Right cardiac atrium (tissue), 5 donors: ENCODE results near the gene MAD1L1. TPM values are rescaled to one million over a fixed set of nuclear protein-coding genes. Genes with fewer than 3 reads are reported as not detected.
"Not testable (repeated sequence)": the region's sequence is repeated elsewhere in the genome, so short reads cannot be mapped to it uniquely, and the experiment has no call there.

Experiments used
- ATAC-seq, 2 donors: fragments of 200-7000 bp; cut with Tn5 transposase; one replicate each; pipeline versions ENCODE4 v1.8.0 to v1.9.1; 2020; ENCODE audit warnings: moderate library complexity in 2 of 2, mild to moderate bottlenecking in 1 of 2
- DNase-seq, 3 donors: peaks; one replicate each; pipeline ENCODE4 v3.0.0-alpha.2; 2020
- H3K27ac ChIP-seq: one replicate; pipeline ENCODE4 v1.5.1; 2013; ENCODE audit warnings: mild to moderate bottlenecking, low read length, control low read depth, moderate library complexity
- H3K27me3 ChIP-seq: one replicate; pipeline ENCODE4 v1.6.1; 2013; ENCODE audit not compliant: control insufficient read depth, insufficient read depth
- H3K4me1 ChIP-seq: one replicate; pipeline ENCODE4 v1.6.1; 2013; ENCODE audit warnings: low read length; ENCODE audit not compliant: control insufficient read depth, insufficient read depth
- H3K4me3 ChIP-seq: one replicate; pipeline ENCODE4 v1.5.1; 2013; ENCODE audit warnings: low read length, control low read depth
- H3K9me3 ChIP-seq: one replicate; pipeline ENCODE4 v1.6.1; 2013; ENCODE audit warnings: low read length; ENCODE audit not compliant: control insufficient read depth
- WGBS: extraction: QIAGEN DNeasy Blood & Tissue Kit; methylation state at CpG from one replicate; pipeline ENCODE4 v1.1.7; 2013; 5-methylcytosine and 5-hydroxymethylcytosine counted together
- intact Hi-C, 4 donors: fragments of 100-400 bp; cut with DNase I; formaldehyde crosslinking; loops; one replicate each; pipeline versions ENCODE4 v1.11.0 to v1.14.0; 2022 to 2023
- polyA plus RNA-seq: library from polyadenylated mRNA; stranded (reverse); fragments of 200-250 nt; gene quantifications from one replicate; pipeline ENCODE4 v1.2.3, GENCODE V29; 2013
- total RNA-seq, 4 donors: library from RNA; stranded (reverse); fragmentation: NEBNext Ultra II Directional; extraction: Animal tissue kit (Norgen Biotek cat#: 25700); gene quantifications; one replicate each; pipeline ENCODE4 v1.2.1, GENCODE V29; 2021
- donor health status: healthy with polysubstance abuse.
- donor health status: DM: no; HTN: yes; CAD: no.
- donor health status: DM: no; HTN: no; CAD: no.
- donor health status: DM: no; HTN: yes; CAD: no; lungs with severe emphysema.
- donor health status: DM: yes; HTN: yes; CAD: no.

Gene MAD1L1
- total and polyA plus RNA-seq, 5 donors = 15.3 to 41.0 (median 33.7) TPM

- H3K4me1 ChIP-seq = no peaks in the 10 kb centered on the region
- H3K9me3 ChIP-seq = no peaks in the 10 kb centered on the region
- ATAC-seq (no peak), DNase-seq (peak in 2 of 3 donors; percentile 16 to 46)
- intact Hi-C loops = no loop called here
- WGBS = 80% methylated on average over 27 of the region's 27 CpGs
- no peaks in the 10 kb centered on the region for H3K27me3 ChIP-seq
- H3K27ac ChIP-seq = no peak overlapping the region
- no peak overlapping the region for H3K4me3 ChIP-seq
These were observed 299.5 kb downstream of the MAD1L1 start for GRCh38 chr7:1933066-1933750.

GRCh38 chr7:1931951-1932270, 300.8 kb downstream of the MAD1L1 start:
- H3K4me1 ChIP-seq = no peaks in the 10 kb centered on the region
- ATAC-seq = no peak
- no peaks in the 10 kb centered on the region for H3K27me3 ChIP-seq
- no peak overlapping the region for H3K27ac ChIP-seq
- H3K9me3 ChIP-seq = no peaks in the 10 kb centered on the region
- 96% methylated on average over 9 of the region's 9 CpGs for WGBS
- DNase-seq = no peak
- intact Hi-C loops = no loop called here
- H3K4me3 ChIP-seq = no peak overlapping the region

GRCh38 chr7:1931256-1931950, 301.3 kb downstream of the MAD1L1 start:
- H3K27ac ChIP-seq = no peak overlapping the region
- intact Hi-C loops = no loop called here
- no peaks in the 10 kb centered on the region for H3K4me1 ChIP-seq
- ATAC-seq (no peak), DNase-seq (peak in 2 of 3 donors; percentile 15 to 36)
- H3K27me3 ChIP-seq = no peaks in the 10 kb centered on the region
- WGBS = 87% methylated on average over 22 of the region's 22 CpGs
- H3K9me3 ChIP-seq = no peaks in the 10 kb centered on the region
- no peak overlapping the region for H3K4me3 ChIP-seq

- 95% methylated on average over 33 of the region's 36 CpGs for WGBS
- ATAC-seq = no peak
These were observed 302.2 kb downstream of the MAD1L1 start for GRCh38 chr7:1930381-1931065.

GRCh38 chr7:1929349-1929925, 303.3 kb downstream of the MAD1L1 start:
- H3K4me3 ChIP-seq, H3K27me3 ChIP-seq, H3K9me3 ChIP-seq, intact Hi-C loops, ATAC-seq, H3K4me1 ChIP-seq, H3K27ac ChIP-seq: not testable (repeated sequence)
- 97% methylated on average over 29 of the region's 29 CpGs for WGBS
- peak in 2 of 3 donors; percentile 33 to 44 for DNase-seq

More at GRCh38 chr7:1930381-1931065, 302.2 kb downstream of the MAD1L1 start:
- Histone ChIP-seq H3K9me3 (no peaks in the 10 kb centered on the region), H3K27ac (no peak overlapping the region), H3K4me3 (no peak overlapping the region), H3K4me1 (no peaks in the 10 kb centered on the region), H3K27me3 (no peaks in the 10 kb centered on the region)
- DNase-seq = peak in 2 of 3 donors; percentile 26 to 48
- intact Hi-C loops = no loop called here

GRCh38 chr7:1928645-1929348, 303.9 kb downstream of the MAD1L1 start:
- H3K4me1 ChIP-seq = no peaks in the 10 kb centered on the region
- intact Hi-C loops = no loop called here
- no peaks in the 10 kb centered on the region for H3K9me3 ChIP-seq
- no peaks in the 10 kb centered on the region for H3K27me3 ChIP-seq
- H3K4me3 ChIP-seq = no peak overlapping the region
- DNase-seq (peak in 2 of 3 donors; percentile 21 to 42), ATAC-seq (peak; percentile 28 to 30)
- WGBS = 97% methylated on average over 20 of the region's 20 CpGs
- no peak overlapping the region for H3K27ac ChIP-seq

- Histone ChIP-seq H3K4me3 (no peak overlapping the region), H3K9me3 (no peaks in the 10 kb centered on the region), H3K4me1 (no peaks in the 10 kb centered on the region), H3K27me3 (no peaks in the 10 kb centered on the region), H3K27ac (no peak overlapping the region)
- DNase-seq (peak; percentile 9 to 30 (median 27)), ATAC-seq (no peak)
- WGBS = 96% methylated on average over 35 of the region's 35 CpGs
- intact Hi-C loops = no loop called here
These were observed 304.7 kb downstream of the MAD1L1 start for GRCh38 chr7:1927937-1928644.

- ATAC-seq = no peak
- intact Hi-C loops = no loop called here
- 93% methylated on average over 5 of the region's 5 CpGs for WGBS
These were observed 305.8 kb downstream of the MAD1L1 start for GRCh38 chr7:1926908-1927306.

GRCh38 chr7:1925973-1926907, 306.5 kb downstream of the MAD1L1 start:
- no peaks in the 10 kb centered on the region for H3K27me3 ChIP-seq
- H3K4me1 ChIP-seq = no peaks in the 10 kb centered on the region
- H3K4me3 ChIP-seq = no peak overlapping the region
- ATAC-seq (no peak), DNase-seq (peak in 1 of 3 donors; percentile 9)
- 66% methylated on average over 14 of the region's 14 CpGs for WGBS
- no peak overlapping the region for H3K27ac ChIP-seq
- intact Hi-C loops = no loop called here
- no peaks in the 10 kb centered on the region for H3K9me3 ChIP-seq

More at GRCh38 chr7:1926908-1927306, 305.8 kb downstream of the MAD1L1 start:
- no peaks in the 10 kb centered on the region for H3K27me3 ChIP-seq
- no peaks in the 10 kb centered on the region for H3K4me1 ChIP-seq
- no peak overlapping the region for H3K27ac ChIP-seq
- H3K9me3 ChIP-seq = no peaks in the 10 kb centered on the region
- DNase-seq = no peak
- H3K4me3 ChIP-seq = no peak overlapping the region
